Neural progenitor cell (in vitro differentiated cells): ENCODE results near the gene JAZF1. TPM values are rescaled to one million over a fixed set of nuclear protein-coding genes. Genes with fewer than 3 reads are reported as not detected.
A peak's percentile ranks its signal among the peaks of the same experiment; 100 is the strongest.

Source experiments
- DNase-seq: peaks from one replicate; pipeline ENCODE4 v3.0.0-alpha.2; 2016; ENCODE audit warnings: low spot score
- H2AFZ ChIP-seq: fragments of 200-600 bp; sonication (generic); replicated peaks from 2 replicates; pipeline ENCODE4 v1.6.1; 2016; ENCODE audit warnings: antibody characterized with exemption
- H3F3A ChIP-seq: fragments of 200-600 bp; sonication (generic); 2 replicates; pipeline ENCODE4 v1.6.1; 2016; ENCODE audit warnings: antibody characterized with exemption, low read depth
- H3K27ac ChIP-seq: fragments of 200-600 bp; sonication (generic); 2 replicates; pipeline ENCODE4 v1.5.1; 2016; ENCODE audit warnings: mild to moderate bottlenecking
- H3K27me3 ChIP-seq: fragments of 200-600 bp; sonication (generic); 2 replicates; pipeline ENCODE4 v1.6.1; 2016; ENCODE audit warnings: mild to moderate bottlenecking, moderate library complexity
- H3K36me3 ChIP-seq: fragments of 200-600 bp; sonication (generic); 2 replicates; pipeline ENCODE4 v1.5.1; 2016
- H3K4me1 ChIP-seq: fragments of 200-600 bp; sonication (generic); 2 replicates; pipeline ENCODE4 v1.6.1; 2016; ENCODE audit warnings: mixed run types
- H3K4me2 ChIP-seq: fragments of 200-600 bp; sonication (generic); 2 replicates; pipeline ENCODE4 v1.6.1; 2016
- H3K4me3 ChIP-seq: fragments of 200-600 bp; sonication (generic); 2 replicates; pipeline ENCODE4 v1.5.1; 2016
- H3K79me2 ChIP-seq: fragments of 200-600 bp; sonication (generic); 2 replicates; pipeline ENCODE4 v1.6.1; 2016; ENCODE audit warnings: low read depth
- H3K9ac ChIP-seq: fragments of 200-600 bp; sonication (generic); 2 replicates; pipeline ENCODE4 v1.6.1; 2016
- H3K9me3 ChIP-seq: fragments of 200-600 bp; sonication (generic); 2 replicates; pipeline ENCODE4 v1.5.1; 2016; ENCODE audit warnings: low read depth
- H4K20me1 ChIP-seq: fragments of 200-600 bp; sonication (generic); 2 replicates; pipeline ENCODE4 v1.6.1; 2016; ENCODE audit warnings: low read depth
- H3K27ac Mint-ChIP-seq: 3 replicates; pipeline ENCODE4 v1.8.0; 2021; ENCODE audit warnings: mixed read lengths
- H3K27me3 Mint-ChIP-seq: 2 replicates; pipeline ENCODE4 v1.8.0; 2022; ENCODE audit warnings: low read depth, mild to moderate bottlenecking, inconsistent platforms, moderate library complexity, mixed read lengths; ENCODE audit not compliant: insufficient read depth
- H3K36me3 Mint-ChIP-seq: 3 replicates; pipeline ENCODE4 v1.8.0; 2021; ENCODE audit warnings: mixed read lengths
- H3K4me1 Mint-ChIP-seq: 3 replicates; pipeline ENCODE4 v1.8.0; 2021; ENCODE audit warnings: mixed read lengths
- H3K4me3 Mint-ChIP-seq: 3 replicates; pipeline ENCODE4 v1.8.0; 2021; ENCODE audit warnings: mild to moderate bottlenecking, moderate library complexity, mixed read lengths
- H3K9me3 Mint-ChIP-seq: 3 replicates; pipeline ENCODE4 v1.8.0; 2020; ENCODE audit warnings: mixed read lengths
- CTCF ChIP-seq: fragments of 200-600 bp; sonication (generic); IDR thresholded peaks from 2 replicates; pipeline ENCODE4 v1.5.1; 2017; ENCODE audit warnings: antibody characterized with exemption, mild to moderate bottlenecking
- EZH2 ChIP-seq: fragments of 200-600 bp; sonication (generic); IDR thresholded peaks from 2 replicates; pipeline ENCODE4 v1.6.1; 2017; ENCODE audit warnings: antibody characterized with exemption, mild to moderate bottlenecking, moderate library complexity
- EZH2phosphoT487 ChIP-seq: fragments of 200-600 bp; sonication (generic); IDR thresholded peaks from 2 replicates; pipeline ENCODE4 v1.6.1; 2017; ENCODE audit warnings: antibody characterized with exemption
- total RNA-seq: library from RNA; depleted of rRNA; stranded (reverse); fragments of >200 nt; gene quantifications from 2 replicates; pipeline ENCODE4 v1.2.3, GENCODE V29; 2015; ENCODE audit warnings: low replicate concordance

Gene JAZF1
- total RNA-seq, 1 donor from 2014 or later, result 3.1 TPM

- Histone ChIP-seq H3K4me1 (no peaks in the 10 kb centered on the region), H3K9ac (no peak overlapping the region), H3K27ac (no peak overlapping the region), H3K36me3 (no peaks in the 10 kb centered on the region), H3K79me2 (no peaks in the 10 kb centered on the region), H3K9me3 (no peaks in the 10 kb centered on the region), H3F3A (no peaks in the 10 kb centered on the region), H4K20me1 (no peaks in the 10 kb centered on the region), H3K4me3 (no peak overlapping the region), H3K27me3 (no peaks in the 10 kb centered on the region), H3K4me2 (no peak overlapping the region), H2AFZ (no peak overlapping the region)
- H3K4me3 Mint-ChIP-seq, result no peak overlapping the region
- no peak for DNase-seq
- H3K27ac Mint-ChIP-seq, result peak overlapping the region; percentile 10
- H3K27me3 Mint-ChIP-seq, result no peaks in the 10 kb centered on the region
- no peaks in the 10 kb centered on the region for H3K9me3 Mint-ChIP-seq
- H3K4me1 Mint-ChIP-seq, result no peaks in the 10 kb centered on the region
- TF ChIP-seq CTCF (no peak), EZH2phosphoT487 (no peak), EZH2 (no peak)
- H3K36me3 Mint-ChIP-seq, result no peaks in the 10 kb centered on the region
Observed at GRCh38 chr7:27965650-27966049, 214.9 kb downstream of the JAZF1 start.

DNA sequence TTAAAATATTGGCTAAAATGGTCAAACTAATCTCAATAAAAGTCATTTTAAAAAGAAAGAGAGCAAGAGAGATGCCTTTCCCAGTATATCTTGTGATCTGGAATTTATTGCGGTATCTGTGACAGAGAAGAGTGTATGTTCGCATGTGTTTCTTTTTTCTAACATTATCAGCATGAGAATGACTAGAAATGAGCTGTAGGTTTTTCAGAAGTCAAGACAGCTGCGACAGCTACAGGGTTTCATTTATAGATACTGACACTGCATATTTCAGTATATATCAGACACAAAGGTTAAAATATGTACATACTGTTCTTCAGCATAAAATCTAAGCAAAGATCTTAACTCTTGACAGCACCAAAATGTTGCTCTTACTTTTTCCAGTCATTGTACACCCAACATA, 215.8 kb downstream of the JAZF1 start:
- Histone ChIP-seq H3K79me2 (no peaks in the 10 kb centered on the region), H3F3A (no peaks in the 10 kb centered on the region), H3K9me3 (no peaks in the 10 kb centered on the region), H3K27ac (no peak overlapping the region), H2AFZ (no peak overlapping the region), H3K4me3 (no peak overlapping the region), H4K20me1 (no peaks in the 10 kb centered on the region), H3K27me3 (no peaks in the 10 kb centered on the region), H3K9ac (no peak overlapping the region), H3K36me3 (no peaks in the 10 kb centered on the region), H3K4me1 (no peaks in the 10 kb centered on the region), H3K4me2 (no peak overlapping the region)
- H3K4me3 Mint-ChIP-seq, result no peak overlapping the region
- H3K27me3 Mint-ChIP-seq, result no peaks in the 10 kb centered on the region
- no peak overlapping the region for H3K27ac Mint-ChIP-seq
- H3K9me3 Mint-ChIP-seq, result no peaks in the 10 kb centered on the region
- H3K36me3 Mint-ChIP-seq, result no peaks in the 10 kb centered on the region
- no peaks in the 10 kb centered on the region for H3K4me1 Mint-ChIP-seq
- DNase-seq, result no peak
- no peak for TF ChIP-seq EZH2phosphoT487
- TF ChIP-seq EZH2, result no peak
- no peak for TF ChIP-seq CTCF

DNA sequence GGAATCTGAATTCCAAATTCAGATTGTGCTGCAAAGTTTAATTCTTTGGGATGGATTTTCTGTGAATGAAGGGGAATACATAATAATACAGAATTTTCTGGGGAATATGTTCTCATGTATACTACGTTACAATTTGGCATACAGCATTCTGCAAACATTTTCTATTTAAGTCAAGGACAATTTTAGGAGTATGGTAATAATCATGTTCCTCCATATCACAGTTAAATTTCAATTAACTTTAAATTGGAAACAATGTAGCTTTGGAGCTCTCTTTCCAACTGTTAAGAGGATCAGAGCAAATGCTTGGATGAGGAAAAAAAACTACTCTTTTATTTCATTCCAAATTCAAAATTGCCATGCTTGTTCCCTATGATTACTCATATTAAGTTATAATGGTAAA, 217.5 kb downstream of the JAZF1 start:
- H3K4me1 Mint-ChIP-seq, result no peaks in the 10 kb centered on the region
- Histone ChIP-seq H2AFZ (no peak overlapping the region), H3K4me2 (no peak overlapping the region), H4K20me1 (no peaks in the 10 kb centered on the region), H3K79me2 (no peaks in the 10 kb centered on the region), H3K36me3 (no peaks in the 10 kb centered on the region), H3K9me3 (no peaks in the 10 kb centered on the region), H3K27ac (no peak overlapping the region), H3K4me1 (no peaks in the 10 kb centered on the region), H3K9ac (no peak overlapping the region), H3K27me3 (no peaks in the 10 kb centered on the region), H3K4me3 (no peak overlapping the region), H3F3A (no peaks in the 10 kb centered on the region)
- no peak for TF ChIP-seq EZH2
- TF ChIP-seq CTCF, result no peak
- no peak for TF ChIP-seq EZH2phosphoT487
- no peak overlapping the region for H3K27ac Mint-ChIP-seq
- no peak for DNase-seq
- H3K9me3 Mint-ChIP-seq, result no peaks in the 10 kb centered on the region
- no peaks in the 10 kb centered on the region for H3K36me3 Mint-ChIP-seq
- H3K4me3 Mint-ChIP-seq, result no peak overlapping the region
- no peaks in the 10 kb centered on the region for H3K27me3 Mint-ChIP-seq

- no peaks in the 10 kb centered on the region for H3K27me3 Mint-ChIP-seq
- H3K27ac Mint-ChIP-seq, result no peak overlapping the region
- Histone ChIP-seq H3K9me3 (no peaks in the 10 kb centered on the region), H3K4me2 (no peak overlapping the region), H4K20me1 (no peaks in the 10 kb centered on the region), H3K36me3 (no peaks in the 10 kb centered on the region), H3F3A (no peaks in the 10 kb centered on the region), H3K27ac (no peak overlapping the region), H3K4me1 (no peaks in the 10 kb centered on the region), H3K79me2 (no peaks in the 10 kb centered on the region), H3K9ac (no peak overlapping the region), H3K27me3 (no peaks in the 10 kb centered on the region), H3K4me3 (no peak overlapping the region), H2AFZ (no peak overlapping the region)
- no peaks in the 10 kb centered on the region for H3K9me3 Mint-ChIP-seq
- no peaks in the 10 kb centered on the region for H3K4me1 Mint-ChIP-seq
- no peak for DNase-seq
- no peak for TF ChIP-seq CTCF
- TF ChIP-seq EZH2, result no peak
- no peak for TF ChIP-seq EZH2phosphoT487
- H3K36me3 Mint-ChIP-seq, result no peaks in the 10 kb centered on the region
- H3K4me3 Mint-ChIP-seq, result no peak overlapping the region
Observed at GRCh38 chr7:27962273-27962672, 218.3 kb downstream of the JAZF1 start.
